ENCODE data around the gene MLXIP.

- TF ChIP-seq CTCF (IDR thresholded peaks at IDR 0.05): no peak
- TF ChIP-seq POLR2AphosphoS5 (IDR thresholded peaks at IDR 0.05; ENCODE audit: insufficient read depth in 1 of 2, low read depth in 1 of 2): no peak
- no peak for TF ChIP-seq POLR2A (IDR thresholded peaks at IDR 0.05)
Measured at GRCh38 chr12:122123761-122124145, 45.2 kb downstream of the MLXIP start.
